Stimulated activated CD8-positive, alpha-beta memory T cell treated with anti-CD3 and anti-CD28 coated beads, Interleukin-12 subunit alpha, Interleukin-12 subunit beta, amount 100 ng/mL, for 4 hours (primary cell): Measurements from ENCODE around the gene CD81.

Experiments
- DNase-seq: peaks from one replicate; pipeline ENCODE4 v3.0.0-alpha.2; 2020; ENCODE audit warnings: low read depth

The CD81 gene

GRCh38 chr11:2377511-2378443 is 667 bp downstream of the CD81 start:
- peak; percentile 54 for DNase-seq

GRCh38 chr11:2378527-2379210 is 1.6 kb downstream of the CD81 start:
- DNase-seq: no peak

GRCh38 chr11:2379466-2380174 is 2.5 kb downstream of the CD81 start:
- DNase-seq: no peak

GRCh38 chr11:2380396-2380795 is 3.3 kb downstream of the CD81 start:
- DNase-seq: no peak

- no peak for DNase-seq
Measured at GRCh38 chr11:2380807-2381350, 3.8 kb downstream of the CD81 start.

- no peak for DNase-seq
Measured at GRCh38 chr11:2381494-2382128, 4.5 kb downstream of the CD81 start.

GRCh38 chr11:2382129-2382517 is 5.0 kb downstream of the CD81 start:
- no peak for DNase-seq

GRCh38 chr11:2382936-2383851 is 6.1 kb downstream of the CD81 start:
- no peak for DNase-seq

GRCh38 chr11:2383852-2384804 is 7.0 kb downstream of the CD81 start:
- no peak for DNase-seq

GRCh38 chr11:2385156-2386151 is 8.3 kb downstream of the CD81 start:
- DNase-seq: no peak

- no peak for DNase-seq
Measured at GRCh38 chr11:2386591-2386990, 9.5 kb downstream of the CD81 start.

- no peak for DNase-seq
Measured at GRCh38 chr11:2387266-2387987, 10.3 kb downstream of the CD81 start.

- DNase-seq: no peak
Measured at GRCh38 chr11:2388431-2389376, 11.6 kb downstream of the CD81 start.

- no peak for DNase-seq
Measured at GRCh38 chr11:2389377-2390026, 12.4 kb downstream of the CD81 start.

GRCh38 chr11:2390091-2390724 is 13.1 kb downstream of the CD81 start:
- no peak for DNase-seq
